ENCODE measurements around the gene AMACR. TPM values are rescaled to one million over a fixed set of nuclear protein-coding genes. Genes with fewer than 3 reads are reported as not detected.
A peak's percentile ranks its signal among the peaks of the same experiment; 100 is the strongest.

Gene AMACR
- 14.8 TPM for polyA plus RNA-seq (2013, experiment 1 of 2; ENCODE audit: insufficient read length)
- polyA plus RNA-seq (2013, experiment 2 of 2; ENCODE audit: insufficient read length), result 13.2 TPM

DNA sequence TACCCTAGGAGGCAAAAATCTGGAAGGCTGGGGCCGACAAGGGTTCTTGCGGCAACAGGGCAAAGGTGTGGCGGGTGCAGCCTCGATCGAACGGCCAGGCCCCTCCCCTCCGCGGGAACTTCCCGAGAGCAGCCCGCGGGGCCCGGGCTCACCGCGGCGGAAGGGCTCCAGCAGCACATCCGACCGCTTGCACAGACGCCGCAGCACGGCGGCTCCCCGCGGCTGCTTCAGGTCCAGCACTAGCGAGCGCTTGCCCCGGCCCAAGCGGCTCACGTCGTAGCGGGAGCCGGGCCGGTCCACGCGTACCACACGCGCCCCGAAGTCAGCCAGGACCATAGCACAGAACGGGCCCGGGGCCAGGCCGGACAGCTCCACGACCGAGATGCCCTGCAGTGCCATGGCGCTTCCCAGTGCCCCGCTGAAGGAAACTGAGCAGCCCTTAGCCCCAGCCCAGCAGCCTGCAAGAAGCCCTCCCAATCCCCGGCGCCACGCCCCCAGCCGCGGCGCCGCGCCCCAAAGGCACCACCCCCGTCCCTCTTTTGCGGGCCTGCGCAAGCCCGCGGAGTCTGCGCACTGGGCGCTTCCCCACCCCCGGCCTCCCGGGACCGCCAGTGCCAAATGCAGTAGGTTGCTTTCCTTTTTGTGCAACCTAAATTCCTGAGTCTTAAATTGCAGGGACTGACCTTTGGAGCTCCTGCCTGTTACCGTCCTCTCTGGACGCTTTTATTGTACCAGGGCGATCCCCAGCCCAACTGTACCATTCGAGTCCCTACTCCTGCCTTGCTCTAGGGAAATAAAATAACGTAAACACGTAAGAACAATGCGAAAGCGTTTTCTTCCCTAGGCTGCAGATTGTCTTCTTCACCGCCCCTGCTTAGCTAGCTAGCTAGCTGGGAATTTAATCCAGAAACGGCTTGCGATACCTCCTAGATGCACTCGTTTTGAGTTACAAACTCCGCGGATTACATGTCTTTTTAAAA lies at the start of gene AMACR:
Gene AMACR (minus strand): TSS at position 430 of the 980 bp plus-strand sequence. CDS start 31 bp downstream, at position 399.
- DNase-seq, result peak; percentile 92

DNA sequence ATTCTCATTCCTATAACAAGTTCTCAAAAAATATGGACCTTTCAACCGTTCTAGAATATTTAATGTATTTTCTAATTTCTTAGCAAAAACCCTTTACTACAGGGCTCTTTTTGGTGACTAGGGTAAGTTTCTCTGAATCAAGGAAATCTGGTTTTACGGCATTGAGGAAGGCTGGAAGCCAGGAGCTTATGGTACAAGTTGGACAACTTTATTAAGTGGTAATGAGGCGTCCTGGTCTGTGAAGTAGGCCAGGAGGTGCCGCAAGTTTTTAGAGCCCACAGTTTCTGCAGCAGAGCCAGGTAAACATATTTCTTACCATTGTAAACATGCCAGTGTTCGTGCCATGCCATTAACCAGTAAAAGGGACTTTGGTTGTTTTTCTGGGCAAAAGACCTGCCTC lies 49.7 kb upstream of the AMACR start:
- DNase-seq, result no peak

DNA sequence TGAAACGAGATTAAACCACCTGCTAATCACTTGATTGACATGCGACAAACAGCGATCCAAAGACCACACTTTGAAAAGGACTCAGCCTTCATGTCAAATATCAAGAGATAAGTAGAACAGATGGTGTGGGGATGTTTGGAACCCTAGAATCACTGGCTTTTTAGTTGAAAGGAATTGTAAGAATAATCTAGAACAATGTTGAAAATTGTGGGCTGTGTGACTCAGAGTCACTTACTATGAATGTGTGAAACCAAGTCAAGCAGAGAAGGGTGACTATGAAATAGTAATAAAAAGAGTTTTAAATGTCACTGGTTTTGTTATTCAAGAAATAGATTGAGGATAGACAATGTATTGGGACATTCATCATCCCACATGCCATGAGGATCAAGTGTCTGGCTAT lies 49.3 kb upstream of the AMACR start:
- DNase-seq, result no peak

DNA sequence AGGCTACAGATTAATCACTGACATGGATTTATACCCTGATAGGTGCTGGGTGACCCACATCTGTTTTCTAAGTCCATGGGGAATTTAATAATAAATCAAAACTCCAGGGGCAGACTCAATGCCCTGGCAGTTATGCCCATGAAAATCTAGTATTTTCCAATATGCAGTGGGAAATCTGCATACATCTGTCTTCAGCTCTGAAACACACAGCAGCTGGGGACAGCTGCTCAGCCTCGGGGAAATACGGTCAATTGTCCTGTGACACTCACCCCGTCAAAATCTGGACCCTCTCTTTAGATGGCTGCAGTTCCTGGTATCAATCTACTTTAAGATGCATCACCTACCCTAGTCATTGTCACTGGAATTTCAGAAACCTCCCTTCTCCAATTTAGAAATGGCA lies 47.8 kb upstream of the AMACR start:
- DNase-seq, result no peak

DNA sequence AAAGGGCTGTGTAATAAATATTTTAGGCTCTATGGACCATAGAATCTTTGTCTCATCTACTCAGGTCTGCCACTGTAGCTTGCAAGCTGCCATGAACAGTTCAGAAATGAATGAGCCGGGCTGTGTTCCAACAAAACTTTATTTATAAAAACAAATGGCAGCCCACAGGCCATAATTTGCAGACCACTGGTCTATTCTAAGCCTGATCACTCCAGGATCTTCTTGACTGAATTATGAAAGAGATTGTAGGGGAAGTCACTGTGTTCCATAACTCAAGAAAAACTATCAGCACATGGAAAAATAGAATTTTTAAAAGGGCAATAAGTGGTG lies 46.5 kb upstream of the AMACR start:
- no peak for DNase-seq

DNA sequence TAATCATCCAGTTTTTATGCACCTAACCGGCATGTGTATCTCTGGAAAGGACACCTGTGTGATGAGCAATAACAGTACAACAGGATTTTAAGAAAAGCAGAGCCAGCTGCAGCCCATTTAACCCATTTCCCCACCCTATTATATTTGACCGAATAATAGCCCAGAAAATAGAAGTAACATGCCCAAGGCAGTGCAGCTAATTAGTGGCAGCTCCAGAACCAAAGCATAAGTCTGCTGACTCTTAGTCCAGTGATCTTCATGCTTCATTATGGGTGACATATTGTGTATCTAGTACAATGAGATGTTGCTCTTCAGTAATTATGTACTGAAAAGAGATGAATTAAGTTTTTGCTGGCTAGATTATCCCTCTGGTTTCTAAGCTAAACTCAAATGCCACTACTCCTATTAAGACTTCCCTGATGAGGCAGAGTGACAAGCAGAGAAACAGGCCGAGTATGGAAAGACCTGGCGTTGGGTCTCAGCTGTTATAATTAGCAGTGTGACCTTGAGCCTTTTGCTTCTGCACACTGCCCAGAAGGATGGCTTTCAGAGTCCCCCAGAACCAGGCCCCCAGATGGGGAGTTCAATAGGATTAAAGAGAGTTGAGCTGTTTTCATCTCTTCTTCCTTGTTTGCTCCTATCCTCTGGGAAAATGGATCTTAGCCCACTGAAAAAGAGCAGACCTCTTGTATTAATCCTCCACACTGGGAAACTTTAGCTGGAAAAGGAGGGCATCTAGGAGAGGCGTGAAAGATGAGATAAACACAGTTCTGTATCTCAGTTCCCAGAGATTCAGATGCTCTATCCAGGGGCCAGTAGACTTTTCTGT lies 45.9 kb upstream of the AMACR start:
- DNase-seq, result no peak

DNA sequence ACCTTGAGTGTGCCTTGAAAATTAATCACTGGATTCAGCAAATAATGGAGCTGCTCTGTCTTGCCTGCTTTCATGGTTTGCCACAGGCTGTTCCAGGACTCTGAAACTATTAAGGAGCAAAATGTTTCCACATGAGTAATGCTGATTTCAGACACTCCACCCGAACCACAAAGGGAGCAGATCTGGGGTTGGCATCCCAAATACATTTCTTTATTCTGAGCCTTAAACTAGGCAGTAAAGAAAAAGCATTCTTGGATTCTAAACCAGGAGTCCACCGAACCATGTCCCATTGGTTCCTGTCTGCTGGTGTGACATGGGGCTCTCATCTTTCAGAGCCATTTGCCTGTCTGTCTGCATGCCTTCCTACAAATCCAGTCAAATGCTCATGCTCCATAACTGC lies 45.3 kb upstream of the AMACR start:
- peak; percentile 92 for DNase-seq

DNA sequence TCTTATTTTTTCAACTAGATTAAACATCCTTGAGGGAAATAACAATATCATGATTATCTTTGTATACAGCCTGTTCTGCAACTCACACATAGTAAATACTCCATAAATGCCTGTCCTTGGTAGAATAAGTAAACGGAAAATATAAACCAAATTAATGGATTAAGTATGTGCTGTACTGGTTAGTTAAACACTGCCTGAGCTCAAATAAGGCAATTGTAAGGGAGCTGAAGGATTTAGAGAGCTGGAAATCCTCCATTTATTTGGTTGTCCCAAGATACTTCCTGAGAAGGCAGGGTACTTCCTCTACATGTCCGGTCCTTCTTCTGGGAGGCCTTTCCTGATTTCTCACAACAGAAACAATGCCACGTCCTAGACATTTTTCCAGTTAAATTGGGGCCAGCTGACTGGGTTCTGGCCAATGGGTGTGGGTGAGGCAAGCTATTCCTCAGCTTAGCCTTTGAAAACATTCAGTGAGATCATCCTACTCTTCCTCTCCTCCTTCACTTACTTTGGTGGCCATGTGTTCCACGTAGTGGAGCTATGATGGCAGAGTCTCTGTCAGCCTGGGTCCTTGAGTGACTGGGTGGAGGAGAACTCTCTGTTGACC lies 43.6 kb upstream of the AMACR start:
- DNase-seq, result no peak

DNA sequence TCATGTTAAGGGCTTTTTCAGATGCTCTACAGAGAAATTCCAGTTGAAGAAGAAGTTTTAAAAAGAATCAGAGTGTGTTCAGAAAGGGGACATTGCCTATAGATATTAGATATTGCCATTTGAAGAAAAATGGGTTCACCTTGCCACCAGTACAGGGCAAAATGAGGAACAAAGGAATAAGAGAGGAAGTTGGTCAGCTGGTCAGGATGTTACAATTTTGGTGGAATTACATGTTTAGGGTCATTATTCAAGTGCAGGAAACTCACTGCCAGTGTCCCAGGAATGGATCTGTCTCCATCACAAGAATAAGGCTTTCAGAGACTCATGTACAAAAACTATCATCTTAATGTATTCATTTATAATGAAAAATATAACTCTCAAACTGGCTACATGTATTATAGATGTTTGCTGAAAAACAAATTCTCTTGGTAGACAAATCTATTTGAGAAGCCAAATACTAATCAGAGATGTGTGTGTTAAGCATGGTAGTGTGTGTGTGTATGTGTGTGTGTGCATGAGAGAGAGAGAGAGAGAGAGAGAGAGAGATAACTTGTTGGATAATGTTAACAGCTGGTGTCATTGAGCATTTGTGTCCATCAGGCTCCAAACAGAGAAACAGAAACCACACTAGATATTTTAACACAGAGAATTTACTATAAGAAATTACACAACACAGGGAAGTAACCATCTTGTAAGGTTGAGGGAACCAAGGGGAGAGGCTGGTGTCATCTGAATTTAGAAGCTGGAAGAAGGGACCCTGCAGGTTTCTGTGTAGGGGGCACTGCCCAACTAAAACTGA lies 40.1 kb upstream of the AMACR start:
- no peak for DNase-seq

DNA sequence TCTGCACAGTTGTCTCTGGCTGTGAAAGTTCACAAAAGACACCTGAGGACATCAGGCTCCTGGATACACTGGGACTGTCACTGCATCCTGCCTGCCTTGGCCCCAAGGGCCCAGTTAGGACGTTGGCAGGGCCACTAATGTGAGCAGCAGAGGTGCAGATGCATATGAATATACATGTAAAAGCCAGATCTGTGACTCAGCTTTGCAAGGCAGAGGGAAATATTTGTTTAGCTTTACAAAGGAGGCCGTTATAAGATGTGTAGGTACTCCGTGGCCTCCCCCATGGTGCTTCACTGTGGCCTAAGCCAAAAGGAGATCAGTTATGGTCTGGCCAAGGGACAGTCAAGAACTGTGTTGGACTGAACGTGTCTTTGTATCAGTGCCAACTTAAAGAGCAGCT lies 39.3 kb upstream of the AMACR start:
- DNase-seq, result no peak

DNA sequence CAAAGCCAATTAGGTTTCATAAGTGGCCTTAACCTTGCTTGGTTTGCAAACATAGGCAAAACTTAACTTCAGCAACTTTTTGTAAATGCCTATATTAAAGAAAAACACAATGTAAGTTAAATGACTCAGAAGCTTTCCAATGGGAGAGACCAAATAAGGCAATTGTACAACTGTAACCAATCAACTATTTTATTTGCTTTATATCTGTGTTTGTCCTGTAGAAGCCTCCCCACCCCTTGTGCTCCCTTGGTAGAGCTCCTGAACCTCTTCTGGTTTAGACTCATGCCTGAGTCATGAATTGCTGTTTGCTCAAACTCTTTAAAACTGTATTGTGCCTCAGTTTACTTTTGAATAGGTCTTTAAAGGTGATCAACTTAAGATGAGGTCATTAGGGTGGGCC lies 38.1 kb upstream of the AMACR start:
- DNase-seq, result peak; percentile 81

DNA sequence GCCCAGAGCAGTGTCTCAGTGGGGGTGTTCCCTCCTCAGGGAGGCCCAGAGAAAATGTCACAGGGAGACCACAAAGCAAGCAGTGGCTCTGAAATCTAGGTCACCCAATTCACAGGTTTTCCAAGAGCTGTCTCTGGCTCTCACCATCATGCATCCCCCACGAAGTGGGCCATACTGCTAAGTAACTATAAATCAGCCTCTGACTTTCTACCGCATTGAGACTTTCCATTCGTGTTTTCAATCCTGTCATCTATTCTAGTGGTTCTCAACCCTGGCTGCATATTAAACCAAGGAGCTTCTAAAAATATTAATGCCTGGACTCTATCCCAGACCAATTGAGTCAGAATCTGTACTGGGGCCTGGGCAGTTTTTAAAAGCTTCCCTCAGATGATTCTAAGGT lies 37.2 kb upstream of the AMACR start:
- peak; percentile 29 for DNase-seq

DNA sequence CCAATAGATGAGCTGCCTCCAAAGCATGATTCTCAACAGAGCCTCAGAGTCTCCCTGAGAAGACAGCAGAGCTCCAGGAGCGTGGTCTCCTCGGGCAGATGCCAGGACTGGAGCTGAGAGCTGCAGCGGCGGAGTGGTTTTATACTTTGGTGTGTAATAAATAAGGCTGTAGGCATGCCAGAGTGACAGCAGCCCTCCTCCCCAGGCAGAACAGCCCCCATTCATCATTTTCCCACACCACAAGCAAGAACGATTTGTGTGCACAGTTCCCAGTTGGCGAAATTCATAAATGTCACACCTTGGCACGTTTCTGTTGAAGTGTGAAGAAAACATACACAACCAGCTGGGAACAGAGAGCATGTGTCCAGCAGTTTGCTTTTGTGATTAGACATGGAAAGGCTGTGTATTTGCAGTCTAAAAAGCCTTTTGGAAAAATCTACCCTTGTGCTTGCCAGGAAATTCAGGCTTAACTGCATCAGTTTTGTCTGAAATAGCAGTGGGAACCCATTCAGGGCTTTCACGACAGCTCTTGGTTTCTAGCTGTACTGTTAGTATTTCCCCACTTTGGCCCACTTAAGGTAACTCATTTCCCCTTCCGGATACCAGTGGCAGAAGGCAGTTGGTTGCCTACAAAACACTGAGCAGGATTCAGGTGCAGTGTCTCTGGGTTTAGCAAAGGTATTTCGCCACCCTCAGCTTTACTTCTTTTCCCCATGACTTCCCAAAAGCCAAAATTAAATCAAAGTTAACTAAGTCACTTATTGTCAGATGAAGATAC lies 35.4 kb upstream of the AMACR start, which contains the start of gene C1QTNF3:
Gene C1QTNF3 (minus strand): TSS at position 115 of the 778 bp plus-strand sequence. CDS start 88 bp downstream, at position 27.
- DNase-seq, result peak; percentile 84

DNA sequence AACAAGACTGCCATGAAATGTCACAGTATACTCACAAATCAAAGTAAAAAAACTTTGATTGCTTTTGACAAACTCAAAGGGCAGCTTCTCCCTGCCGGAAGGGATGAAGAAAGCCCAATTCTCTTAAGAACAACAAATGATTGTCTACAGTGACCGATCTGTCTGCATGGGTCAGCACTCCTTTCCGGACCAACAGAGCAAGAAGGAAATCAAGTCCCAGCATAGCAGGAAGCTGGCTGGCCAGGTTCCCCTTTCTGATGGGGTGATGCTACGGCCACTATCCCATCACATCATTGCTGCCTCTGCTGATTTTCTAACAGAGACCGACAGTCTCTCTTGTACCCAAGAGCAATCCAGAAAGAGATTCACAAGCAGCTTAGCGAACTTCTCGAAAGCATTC lies 34.5 kb upstream of the AMACR start:
- no peak for DNase-seq

DNA sequence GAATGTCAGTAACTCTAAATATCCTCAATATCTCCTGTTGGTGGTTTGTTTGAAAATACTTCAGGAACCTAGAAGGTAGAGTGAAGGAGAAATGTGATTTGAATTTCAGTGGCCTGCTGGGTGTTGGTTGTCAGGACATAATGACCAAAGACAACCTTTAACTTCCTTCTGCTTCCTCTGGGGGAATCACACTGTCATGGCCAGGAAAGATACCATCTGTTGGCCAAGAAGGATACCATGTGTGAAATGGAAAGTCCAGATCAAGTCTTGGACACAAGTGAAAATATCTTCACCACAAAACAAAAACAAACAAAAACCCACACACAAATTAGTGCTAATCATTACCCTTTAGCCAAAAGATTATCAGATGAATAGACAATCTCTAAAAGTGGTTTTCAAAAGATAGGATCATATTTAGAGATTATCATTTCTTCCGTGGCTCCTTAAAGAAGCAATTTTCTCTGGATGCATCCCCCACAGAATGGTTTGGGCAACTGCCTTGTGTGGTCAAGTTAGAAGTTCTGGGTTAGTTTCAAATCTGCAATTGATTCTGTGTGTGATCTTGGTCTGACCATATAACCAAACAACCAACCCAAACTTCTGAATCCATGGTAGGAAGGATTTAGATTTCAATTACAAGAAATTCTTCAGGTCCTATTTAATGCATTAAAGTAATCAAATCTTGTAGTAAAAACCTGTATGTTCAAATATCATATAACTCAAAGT lies 33.6 kb upstream of the AMACR start:
- no peak for DNase-seq

DNA sequence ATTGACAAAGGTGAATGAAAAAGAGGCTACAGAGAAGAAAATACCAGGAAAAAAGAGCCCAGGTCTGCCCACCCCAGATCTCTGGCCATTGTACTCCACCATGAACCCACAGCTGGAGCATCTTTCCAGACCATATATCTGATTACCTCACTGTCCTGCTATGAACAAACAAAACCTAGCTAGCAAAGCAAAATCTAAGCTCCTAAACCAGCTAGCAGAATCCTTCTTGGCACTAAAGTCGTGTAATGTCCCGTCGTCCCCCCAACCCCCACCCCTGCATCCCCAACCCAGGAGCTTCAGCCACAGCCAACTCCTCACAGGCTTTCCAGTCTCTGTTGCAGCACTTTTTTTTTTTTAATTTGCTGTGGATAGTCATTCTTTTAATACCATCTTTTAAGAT lies 32.6 kb upstream of the AMACR start:
- no peak for DNase-seq

DNA sequence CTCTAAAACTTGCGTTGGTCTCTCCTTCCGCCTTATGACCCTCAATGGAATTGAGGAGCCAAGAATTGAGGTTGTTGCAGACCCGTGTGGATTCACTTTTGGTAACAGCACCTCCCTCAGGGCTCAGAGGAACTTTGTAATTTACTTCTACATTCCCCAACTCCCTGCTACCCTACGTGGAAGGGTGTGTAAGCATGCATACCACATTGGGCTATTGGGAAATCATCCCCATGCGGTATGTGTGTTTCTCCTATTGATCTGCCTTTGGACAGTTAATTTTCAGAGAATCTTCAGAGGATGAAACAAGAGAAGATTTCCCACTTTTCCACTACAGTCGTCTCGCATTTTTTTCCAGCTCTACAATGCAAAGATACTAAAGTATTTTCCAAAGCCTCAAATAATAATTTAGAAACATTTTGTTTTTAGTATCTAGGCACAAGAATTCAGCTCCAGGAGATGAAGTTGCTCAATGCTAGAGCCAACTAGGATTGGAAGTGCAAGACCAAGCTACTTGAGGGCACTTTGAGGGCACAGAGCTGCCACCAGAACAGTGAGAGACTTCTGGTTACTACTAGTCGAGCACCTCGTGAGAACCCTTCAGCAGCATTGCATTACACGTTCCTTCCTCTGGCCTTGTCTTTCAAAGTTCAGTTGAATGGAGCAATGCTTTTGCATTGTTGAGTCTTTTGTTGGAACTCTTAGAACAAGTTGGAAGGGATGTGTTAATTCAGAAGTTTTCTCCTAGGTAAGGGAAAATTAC lies 31.7 kb upstream of the AMACR start:
- DNase-seq, result no peak

DNA sequence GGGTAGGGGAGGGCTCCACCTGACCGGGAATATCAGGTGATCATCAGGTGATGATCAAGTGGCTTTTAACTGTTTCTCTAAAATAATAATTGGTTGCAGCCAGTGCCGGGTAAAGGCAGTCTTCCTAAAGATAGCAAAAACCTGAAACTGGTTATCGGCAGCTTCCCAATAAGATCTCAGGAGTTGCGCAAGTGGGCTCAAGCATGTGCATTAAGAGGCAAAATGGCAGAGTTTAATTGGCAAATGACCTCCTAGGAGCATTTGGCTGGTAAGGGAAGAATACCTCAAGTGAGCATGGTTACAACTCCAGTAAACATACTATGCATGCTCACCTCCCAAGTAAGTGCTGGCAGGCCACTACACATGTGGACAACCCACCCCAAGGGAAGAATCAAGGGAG lies 31.0 kb upstream of the AMACR start:
- DNase-seq, result no peak

DNA sequence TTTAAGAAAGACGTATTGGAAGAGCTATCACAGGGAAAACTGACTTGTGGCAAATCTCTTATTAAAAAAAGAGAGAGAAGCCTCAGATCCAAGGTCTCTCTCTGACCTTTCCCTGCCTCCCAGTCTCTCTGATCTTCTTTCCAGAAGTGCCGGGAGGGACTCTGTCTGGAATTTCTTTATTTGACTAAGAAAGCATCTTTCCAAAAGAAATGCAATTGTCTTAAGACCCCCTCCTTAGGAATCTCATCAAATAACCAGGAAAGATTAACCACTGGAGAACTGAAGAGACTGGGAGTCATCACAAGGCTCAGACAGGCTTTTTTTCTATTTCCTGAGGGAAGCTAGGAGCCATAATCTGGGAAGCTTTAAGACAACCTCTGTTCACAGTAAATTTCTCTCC lies 30.5 kb upstream of the AMACR start:
- peak; percentile 33 for DNase-seq

DNA sequence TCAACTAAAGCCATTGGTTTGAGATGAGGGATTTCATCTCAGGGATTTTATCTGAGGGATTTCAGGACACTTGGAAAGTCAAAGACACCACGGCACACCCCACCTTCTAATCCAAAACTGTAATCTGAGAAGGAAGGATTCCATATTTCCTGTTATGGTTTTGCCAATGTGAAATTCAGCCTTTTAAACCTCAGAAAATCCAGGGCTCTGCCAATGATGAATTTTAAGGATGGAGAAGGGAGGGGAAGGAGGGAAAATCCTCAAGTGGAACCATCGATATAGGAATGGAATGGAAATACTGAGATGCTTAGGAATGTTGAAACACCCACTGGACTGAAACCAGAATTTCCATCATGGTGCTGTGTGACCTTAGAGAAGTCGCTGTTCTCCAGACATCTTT lies 29.9 kb upstream of the AMACR start:
- DNase-seq, result no peak

Data from fibroblast of skin of abdomen (primary cell).